ENCODE data around the gene RBSN.

DNA sequence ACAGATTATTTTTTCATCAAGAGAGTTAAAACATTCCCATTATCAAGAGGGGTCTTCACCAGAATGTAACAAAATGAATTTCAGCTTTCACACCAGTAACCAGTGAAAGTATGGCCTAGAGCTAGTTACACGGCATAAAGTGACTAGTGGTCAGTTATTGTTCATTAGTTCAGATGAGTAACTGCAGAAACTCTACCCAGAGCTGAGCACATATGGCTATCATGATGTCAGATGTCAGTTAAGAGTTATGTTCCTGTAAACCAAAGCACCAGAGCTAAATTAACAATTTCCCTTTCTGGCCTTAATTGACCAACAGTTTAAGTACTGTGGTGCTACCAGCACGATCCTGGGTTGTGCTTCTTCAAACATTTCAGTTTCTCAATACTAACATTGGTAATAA is 27.2 kb downstream of the RBSN start:
- no peak for TF ChIP-seq POLR2AphosphoS5 (IDR thresholded peaks at IDR 0.05; ENCODE audit: insufficient read depth in 1 of 2, low read depth in 1 of 2)
- TF ChIP-seq POLR2A (IDR thresholded peaks at IDR 0.05), result no peak

All from vagina (tissue), 2 donors.